Activated T-helper 2 cell treated with anti-CD3 and anti-CD28 coated beads, Interferon-gamma antibody, Interleukin-2, Interleukin-4, amounts not matched to agents 10 μg/mL and 5 μg/mL and 100 μg/mL, durations not matched to agents 14 hours and 24 hours and 36 hours (primary cell): Measurements from ENCODE around the gene CWC22. TPM values are rescaled to one million over a fixed set of nuclear protein-coding genes. Genes with fewer than 3 reads are reported as not detected.

ENCODE experiments used
- DNase-seq: peaks from one replicate; pipeline ENCODE4 v3.0.0; 2021; ENCODE audit warnings: low spot score
- H3K27ac Mint-ChIP-seq: one replicate; pipeline ENCODE4 v1.8.0; 2021; ENCODE audit warnings: mixed read lengths
- H3K27me3 Mint-ChIP-seq: one replicate; pipeline ENCODE4 v1.8.0; 2021; ENCODE audit warnings: low read depth, mixed read lengths
- H3K36me3 Mint-ChIP-seq: one replicate; pipeline ENCODE4 v1.8.0; 2021; ENCODE audit warnings: low read depth, mixed read lengths
- H3K4me1 Mint-ChIP-seq: one replicate; pipeline ENCODE4 v1.8.0; 2021; ENCODE audit warnings: low read depth, mixed read lengths
- H3K4me3 Mint-ChIP-seq: one replicate; pipeline ENCODE4 v1.8.0; 2021; ENCODE audit warnings: low read depth, mild to moderate bottlenecking, moderate library complexity, mixed read lengths
- H3K9me3 Mint-ChIP-seq: one replicate; pipeline ENCODE4 v1.8.0; 2021; ENCODE audit warnings: mixed read lengths
- intact Hi-C: fragments of 100-400 bp; cut with micrococcal nuclease; formaldehyde crosslinking; loops from one replicate; pipeline ENCODE4 v1.15.1; 2023
- total RNA-seq: library from RNA; stranded (reverse); gene quantifications from 2 replicates; pipeline ENCODE4 v1.2.3, GENCODE V29; 2022

Gene CWC22
- total RNA-seq, 1 donor from 2014 or later, result 27.8 TPM

- Mint-ChIP-seq H3K4me1 (no peaks in the 10 kb centered on the region), H3K4me3 (no peak overlapping the region), H3K36me3 (no peaks in the 10 kb centered on the region), H3K27ac (no peak overlapping the region), H3K9me3 (no peaks in the 10 kb centered on the region), H3K27me3 (no peaks in the 10 kb centered on the region)
- no peak for DNase-seq
- intact Hi-C loops, result no loop called here
These were observed 106.4 kb downstream of the CWC22 start for GRCh38 chr2:179900655-179901054.

- H3K27me3 Mint-ChIP-seq, result peaks cover 2% of the 10 kb centered on the region
- no peaks in the 10 kb centered on the region for H3K9me3 Mint-ChIP-seq
- no peaks in the 10 kb centered on the region for H3K36me3 Mint-ChIP-seq
- intact Hi-C loops, result no loop called here
- no peak overlapping the region for H3K27ac Mint-ChIP-seq
- DNase-seq, result no peak
- no peaks in the 10 kb centered on the region for H3K4me1 Mint-ChIP-seq
- H3K4me3 Mint-ChIP-seq, result no peak overlapping the region
These were observed 107.4 kb downstream of the CWC22 start for GRCh38 chr2:179899666-179900065.

- Mint-ChIP-seq H3K4me1 (no peaks in the 10 kb centered on the region), H3K36me3 (no peaks in the 10 kb centered on the region), H3K9me3 (no peaks in the 10 kb centered on the region), H3K27me3 (peaks cover 2% of the 10 kb centered on the region), H3K4me3 (no peak overlapping the region), H3K27ac (no peak overlapping the region)
- intact Hi-C loops, result no loop called here
- no peak for DNase-seq
These were observed 108.2 kb downstream of the CWC22 start for GRCh38 chr2:179898873-179899272.

Other genes with a start within 250 kb of the CWC22 start
- not detected in 2 replicates for gene ZNF385B, start 145.7 kb downstream of the CWC22 start, total RNA-seq